ENCODE measurements around the gene TMEM196.
"Not testable (repeated sequence)": the region's sequence is repeated elsewhere in the genome, so short reads cannot be mapped to it uniquely, and the experiment has no call there.

TMEM196 gene

DNA sequence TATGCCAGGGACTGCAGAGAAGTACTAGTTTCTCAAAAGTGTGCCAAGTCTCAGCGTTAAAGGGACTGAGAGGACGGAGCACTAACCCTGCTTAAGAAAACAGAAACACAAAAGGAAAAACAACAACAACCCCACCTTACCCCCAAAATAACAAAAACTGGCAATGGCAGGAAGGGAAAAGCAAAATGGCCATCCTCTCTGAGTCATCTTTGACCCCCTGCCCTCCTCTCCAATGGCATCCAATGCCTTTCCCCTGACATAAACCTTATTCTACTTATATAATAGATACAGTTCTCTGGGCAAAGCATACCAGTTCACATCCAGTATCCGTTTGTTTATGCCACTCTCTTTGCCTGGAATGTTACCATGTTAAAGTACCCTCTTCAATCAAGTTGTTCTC lies 66.2 kb downstream of the TMEM196 start:
- DNase-seq (ENCODE audit: low spot score): no peak

DNA sequence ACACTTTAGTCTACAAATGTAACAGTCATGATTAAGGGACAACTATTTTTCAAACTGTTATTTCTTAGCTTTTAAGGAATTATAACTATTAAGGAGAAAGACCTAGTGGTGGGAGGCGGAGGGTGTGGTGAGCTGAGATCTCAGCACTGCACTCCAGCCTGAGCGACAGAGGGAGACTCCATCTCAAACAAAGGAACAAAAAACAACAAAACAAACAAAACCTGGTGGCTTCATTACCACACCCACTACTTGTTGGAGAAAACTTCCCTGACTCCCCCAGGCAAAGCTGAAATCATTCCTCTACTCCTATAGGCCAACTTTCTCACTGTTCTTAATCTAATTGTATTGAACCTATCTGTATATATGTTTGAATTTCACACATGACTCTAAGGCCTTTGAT lies 67.8 kb downstream of the TMEM196 start:
- DNase-seq (ENCODE audit: low spot score): no peak

DNA sequence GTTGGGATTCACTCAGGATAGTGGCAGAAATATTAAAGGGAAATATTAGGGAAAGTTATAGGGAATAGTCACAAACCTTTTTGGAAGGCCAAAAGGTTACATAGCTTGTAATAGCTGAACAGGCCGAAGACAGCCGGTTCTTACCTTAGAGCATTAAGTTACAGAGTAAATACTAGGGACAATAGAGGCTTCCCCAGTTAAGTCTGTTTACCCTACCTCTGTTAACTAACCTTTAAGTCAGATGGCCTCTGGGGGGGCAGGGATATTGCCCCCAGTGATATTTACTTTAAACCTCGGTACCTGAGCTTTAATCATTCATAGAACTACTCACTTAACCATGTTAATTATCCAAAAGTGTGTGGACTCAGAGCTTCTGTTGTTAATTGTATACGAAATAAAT lies 71.9 kb downstream of the TMEM196 start:
- DNase-seq (ENCODE audit: low spot score): no peak

DNA sequence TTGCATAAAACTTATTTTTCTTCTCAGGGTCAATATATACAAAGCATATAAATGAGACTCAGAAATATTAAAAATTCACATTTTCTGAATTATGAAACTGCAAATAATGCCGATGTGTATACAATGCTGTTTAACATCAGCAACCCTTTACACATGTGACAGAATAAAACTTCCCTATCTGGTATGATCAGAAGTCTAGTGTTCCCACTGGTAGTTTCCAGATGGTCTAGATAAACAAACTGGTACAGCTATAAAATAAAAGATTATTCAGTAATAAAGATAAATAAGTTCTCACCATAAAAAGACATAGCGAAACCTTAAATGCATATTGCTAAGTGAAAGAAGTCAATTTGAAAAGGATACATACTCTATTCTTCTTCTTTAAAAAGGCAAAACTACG lies 72.5 kb downstream of the TMEM196 start:
- DNase-seq (ENCODE audit: low spot score): no peak

DNA sequence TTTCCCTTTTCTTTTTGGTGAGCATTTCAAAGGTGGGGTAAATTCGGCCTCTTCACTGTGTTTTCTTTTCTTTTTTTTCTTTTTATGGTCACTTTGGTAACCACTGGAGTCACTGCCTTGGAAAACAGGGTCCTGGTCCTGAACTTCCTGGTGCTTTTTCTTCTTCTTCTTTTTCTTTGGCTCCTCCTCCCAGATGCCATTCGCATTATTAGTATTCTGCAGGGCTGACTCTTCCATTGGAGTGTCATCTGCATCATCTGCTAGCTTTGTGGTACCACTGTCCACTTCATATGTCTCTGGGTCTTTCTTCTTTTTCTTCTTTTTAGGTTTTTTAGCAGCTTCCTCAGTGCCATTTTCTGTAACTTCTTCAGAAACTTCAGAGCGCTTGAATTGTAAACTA lies 75.1 kb downstream of the TMEM196 start:
- no peak for DNase-seq (ENCODE audit: low spot score)

DNA sequence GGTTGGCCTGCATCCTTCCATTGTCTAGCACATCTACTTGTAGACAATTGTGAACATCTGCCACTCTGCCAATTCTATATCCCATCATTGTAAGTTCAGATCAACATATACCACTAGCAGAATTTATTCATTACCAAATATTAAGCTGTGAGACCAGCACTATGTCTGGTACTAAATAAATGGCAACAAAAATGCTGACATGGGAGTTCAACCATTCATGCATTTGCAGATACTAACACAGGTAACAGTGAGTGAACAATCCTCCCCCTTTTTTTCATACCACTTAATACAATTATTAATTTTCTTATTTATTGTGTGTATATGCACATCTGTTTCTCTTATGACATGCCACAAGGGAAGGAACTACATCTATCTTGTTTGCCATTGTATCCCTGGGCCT lies 76.5 kb downstream of the TMEM196 start:
- DNase-seq (ENCODE audit: low spot score): no peak

DNA sequence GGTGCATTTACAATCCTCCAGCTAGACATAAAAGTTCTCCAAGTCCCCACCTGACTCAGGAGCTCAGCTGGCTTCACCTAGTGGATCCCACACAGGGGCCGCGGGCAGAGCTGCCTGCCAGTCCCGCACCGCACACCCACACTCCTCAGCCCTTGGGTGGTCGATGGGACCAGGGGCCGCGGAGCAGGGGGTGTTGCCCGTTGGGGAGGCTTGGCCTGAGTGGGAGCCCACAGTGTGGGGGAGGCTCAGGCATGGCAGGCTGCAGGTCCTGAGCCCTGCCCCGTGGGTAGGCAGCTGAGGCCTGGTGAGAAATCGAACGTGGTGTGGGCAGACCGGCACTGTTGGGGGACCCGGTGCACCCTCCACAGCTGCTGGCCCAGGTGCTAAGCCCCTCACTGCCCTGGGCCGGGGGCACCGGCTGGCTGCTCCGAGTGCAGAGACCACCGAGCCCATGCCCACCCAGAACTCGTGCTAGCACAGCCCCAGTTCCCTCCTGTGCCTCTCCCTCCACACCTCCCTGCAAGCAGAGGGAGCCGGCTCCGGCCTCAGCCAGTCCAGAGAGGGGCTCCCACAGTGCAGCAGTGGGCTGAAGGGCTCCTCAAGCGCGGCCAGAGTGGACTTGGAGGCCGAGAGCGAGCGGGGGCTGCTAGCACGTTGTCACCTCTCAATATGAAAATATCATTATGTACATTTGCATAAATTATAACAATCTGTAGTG lies 81.1 kb downstream of the TMEM196 start:
- DNase-seq (ENCODE audit: low spot score): no peak

DNA sequence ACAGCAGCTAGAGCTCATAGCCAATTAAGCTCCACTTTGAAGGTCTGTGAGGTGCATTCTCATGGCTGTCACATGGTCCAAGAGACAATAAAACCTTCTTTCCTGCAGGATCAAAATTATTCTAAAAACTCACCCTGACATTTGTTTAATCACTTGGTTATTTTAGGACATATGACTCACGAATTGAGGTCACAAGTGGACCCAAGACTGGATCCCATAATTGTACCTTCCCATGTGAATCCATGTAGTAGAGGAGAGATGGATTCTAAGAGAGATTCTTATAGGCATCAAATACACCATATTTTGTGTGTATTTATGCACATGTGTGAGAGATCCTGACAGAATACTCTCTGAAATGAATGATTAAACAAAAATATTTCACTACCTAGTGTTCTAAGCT lies 82.7 kb downstream of the TMEM196 start:
- DNase-seq (ENCODE audit: low spot score): no peak

DNA sequence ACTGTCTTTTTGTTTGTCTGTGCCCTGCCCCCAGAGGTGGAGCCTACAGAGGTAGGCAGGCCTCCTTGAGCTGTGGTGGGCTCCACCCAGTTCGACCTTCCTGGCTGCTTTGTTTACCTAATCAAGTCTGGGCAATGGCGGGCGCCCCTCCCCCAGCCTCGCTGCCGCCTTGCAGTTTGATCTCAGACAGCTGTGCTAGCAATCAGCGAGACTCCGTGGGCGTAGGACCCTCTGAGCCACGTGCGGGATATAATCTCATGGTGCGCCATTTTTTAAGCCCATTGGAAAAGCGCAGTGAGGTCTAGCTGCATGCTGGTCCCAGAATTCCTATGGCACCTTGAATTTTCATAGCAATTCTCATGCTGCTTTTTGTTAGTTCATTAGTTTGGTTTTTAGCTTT lies 84.3 kb downstream of the TMEM196 start:
- DNase-seq (ENCODE audit: low spot score): not testable (repeated sequence)

DNA sequence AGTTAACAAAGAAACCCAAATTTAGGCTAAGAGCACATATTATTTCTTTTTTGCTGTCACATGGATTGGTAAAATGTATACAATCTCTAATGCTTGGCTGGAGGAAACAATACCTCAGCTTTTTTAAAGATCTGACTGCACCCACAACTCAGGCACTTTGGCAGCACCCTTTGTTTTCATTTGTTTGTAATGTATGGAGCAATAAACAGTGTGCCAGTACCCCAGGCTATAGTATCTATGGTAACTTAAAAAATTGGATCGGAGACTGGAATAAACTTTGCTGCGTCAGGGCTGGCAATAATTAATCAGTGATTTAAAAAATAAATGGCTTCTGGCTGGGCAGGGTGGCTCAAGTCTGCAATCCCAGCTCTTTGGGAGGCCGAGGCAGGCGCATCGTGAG lies 91.8 kb downstream of the TMEM196 start:
- DNase-seq (ENCODE audit: low spot score): no peak

DNA sequence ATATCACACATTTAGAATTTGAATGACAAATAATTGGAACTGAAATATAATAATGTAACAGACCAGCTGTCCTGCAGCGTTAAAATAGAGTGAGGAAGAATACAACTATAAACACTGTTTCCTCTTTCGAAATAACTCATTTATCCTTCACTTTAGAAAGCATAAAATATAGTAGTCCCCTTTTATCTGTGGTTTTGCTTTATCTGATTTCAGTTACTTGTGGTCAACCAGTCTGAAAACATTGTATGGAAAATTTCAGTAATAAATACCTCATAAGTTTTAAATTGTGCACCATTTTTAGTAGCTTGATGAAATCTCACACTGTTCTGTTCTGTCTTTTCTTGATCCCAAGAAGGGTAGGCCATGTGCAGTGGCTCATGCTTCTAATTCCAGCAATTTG lies 96.2 kb downstream of the TMEM196 start:
- no peak for DNase-seq (ENCODE audit: low spot score)

DNA sequence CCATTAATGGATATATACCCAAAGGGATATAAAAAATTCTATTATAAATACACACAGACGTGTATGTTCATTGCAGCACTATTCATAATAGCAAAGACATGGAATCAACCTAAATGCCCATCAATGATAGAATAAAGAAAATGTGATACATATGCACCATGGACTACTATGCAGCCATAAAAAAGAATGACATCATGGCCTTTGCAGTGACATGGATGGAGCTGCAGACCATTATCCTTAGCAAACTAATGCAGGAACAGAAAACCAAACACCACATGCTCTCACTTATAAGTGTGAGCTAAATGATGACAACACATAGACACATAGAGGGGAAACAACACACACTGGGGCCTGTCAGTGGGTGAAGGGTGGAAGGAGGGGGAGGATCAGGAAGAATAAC lies 97.6 kb downstream of the TMEM196 start:
- DNase-seq (ENCODE audit: low spot score): no peak

DNA sequence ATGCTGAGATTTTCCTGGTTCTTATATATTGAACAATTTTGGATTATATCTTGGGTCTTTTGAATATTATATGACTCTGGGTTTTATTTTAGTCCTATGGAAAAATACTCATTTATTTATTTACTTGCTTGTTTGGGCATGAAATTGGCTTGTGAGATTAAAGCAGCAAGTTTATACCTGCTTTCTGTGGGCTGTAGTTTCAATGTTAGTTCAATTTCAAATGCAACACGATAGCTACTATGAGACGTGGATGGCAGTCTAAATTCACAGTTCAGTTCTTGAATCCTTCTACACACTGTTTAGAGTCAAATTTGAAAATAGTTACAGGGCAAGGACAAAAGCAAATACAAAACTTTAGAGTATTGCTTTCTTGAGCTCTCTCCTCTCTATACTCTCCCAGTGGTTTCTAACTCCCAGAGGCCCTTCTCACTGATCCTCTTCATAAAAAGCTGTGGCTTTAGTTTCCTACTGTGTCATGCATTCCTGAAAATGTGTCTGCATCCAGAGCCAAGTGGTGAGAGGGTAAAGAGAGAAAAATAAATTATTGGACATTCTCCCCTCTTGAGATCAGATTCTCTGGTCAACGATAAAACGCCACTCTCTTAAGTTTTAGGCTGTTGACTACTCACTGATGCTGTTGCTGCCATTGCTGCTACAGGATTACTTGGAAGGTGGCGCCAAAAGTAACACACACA lies 99.0 kb downstream of the TMEM196 start:
- no peak for DNase-seq (ENCODE audit: low spot score)

DNA sequence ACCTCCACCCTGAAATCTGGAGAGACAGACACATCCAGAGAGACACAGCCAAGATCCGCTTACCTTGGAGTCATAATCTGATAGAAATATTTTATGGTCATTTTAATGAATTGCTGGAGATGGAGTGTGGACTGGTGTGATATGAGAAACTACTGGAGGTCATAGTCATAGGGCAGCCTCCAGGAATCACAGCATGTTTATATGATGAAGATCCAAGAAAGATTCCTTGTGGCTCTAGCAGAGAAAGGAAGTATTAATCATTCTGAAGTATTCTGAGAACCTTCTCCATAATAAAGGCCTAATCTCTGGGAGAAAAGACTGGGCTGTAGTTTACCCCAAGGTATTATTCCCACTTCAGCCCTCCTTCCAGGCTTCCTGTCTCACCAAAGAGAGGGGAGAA lies 102.6 kb downstream of the TMEM196 start:
- no peak for DNase-seq (ENCODE audit: low spot score)

Measured in hematopoietic multipotent progenitor cell treated with erythropoietin and hydrocortisone succinate and interleukin-3 and kit ligand, for 17 days (in vitro differentiated cells).